HG02870 (cell line): ENCODE results near the gene VSTM5.
"Not testable (repeated sequence)": the region's sequence is repeated elsewhere in the genome, so short reads cannot be mapped to it uniquely, and the experiment has no call there.

Experiments used
- ATAC-seq: cut with Tn5 transposase; IDR thresholded peaks from one replicate; pipeline ENCODE4 v1.9.1; 2021; ENCODE audit warnings: mild to moderate bottlenecking, moderate library complexity; ENCODE audit not compliant: unreplicated experiment

The VSTM5 gene, protein sequence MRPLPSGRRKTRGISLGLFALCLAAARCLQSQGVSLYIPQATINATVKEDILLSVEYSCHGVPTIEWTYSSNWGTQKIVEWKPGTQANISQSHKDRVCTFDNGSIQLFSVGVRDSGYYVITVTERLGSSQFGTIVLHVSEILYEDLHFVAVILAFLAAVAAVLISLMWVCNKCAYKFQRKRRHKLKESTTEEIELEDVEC

DNA sequence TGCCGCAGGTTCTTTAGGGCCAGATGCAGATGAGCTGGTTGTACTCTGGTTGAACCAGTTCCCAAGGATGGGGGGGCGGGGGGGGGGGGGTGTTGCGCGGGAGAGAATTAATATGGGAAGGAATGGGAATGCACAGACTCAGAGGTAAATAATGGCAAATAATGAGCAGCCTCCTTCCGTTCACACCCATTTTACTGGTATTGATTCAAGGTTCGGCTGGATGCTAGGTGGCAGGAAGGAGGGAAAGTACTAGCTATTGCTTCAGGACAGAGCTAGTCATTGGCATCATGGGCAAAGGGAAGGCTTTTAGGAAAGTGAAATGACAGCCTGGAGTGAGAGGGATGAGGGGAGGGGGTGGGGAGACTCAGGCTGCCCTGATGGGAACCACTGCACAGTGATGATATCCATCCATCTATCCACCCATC lies at the start of gene VSTM5:
Gene VSTM5, minus strand, starts transcription at position 25 of the 425 bp plus-strand sequence. CDS start 116 bp downstream, outside the sequence.
- ATAC-seq: no peak

DNA sequence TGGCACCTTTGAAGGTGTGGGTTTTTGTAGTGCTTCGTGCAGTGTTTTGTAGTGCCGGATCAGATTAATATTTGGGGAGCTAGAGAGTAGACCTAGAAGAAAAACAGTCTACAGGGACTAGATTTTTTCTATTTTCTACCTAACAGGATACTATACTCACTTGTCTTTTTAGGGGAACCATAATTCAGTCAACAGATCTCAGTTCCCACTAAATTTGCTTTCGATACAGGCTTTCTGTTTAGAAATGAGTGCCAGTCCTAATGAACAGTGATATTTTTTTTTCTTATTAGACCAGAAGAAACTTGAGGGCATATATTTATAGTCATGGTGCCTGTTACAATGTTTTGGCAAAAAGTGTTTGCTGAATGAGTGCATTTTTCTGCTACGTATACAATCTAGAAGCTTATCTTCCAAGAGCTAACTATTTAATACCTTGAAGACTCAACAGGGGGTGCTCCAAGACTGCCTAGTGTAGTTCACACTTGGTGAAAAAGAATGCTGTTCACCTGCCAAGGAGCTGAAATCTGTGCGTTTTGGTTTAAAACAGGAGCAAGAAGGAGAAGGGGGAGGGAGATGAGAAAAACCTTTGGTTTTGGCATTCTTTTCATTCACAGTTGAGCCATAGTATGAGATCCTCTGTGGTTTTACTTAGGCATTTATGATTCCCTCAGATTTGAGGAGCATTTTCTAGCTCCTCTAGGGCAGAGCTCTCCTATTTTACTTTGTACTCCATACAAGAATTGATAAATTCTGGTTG lies 44.9 kb upstream of the VSTM5 start:
- ATAC-seq: peak; percentile 87

DNA sequence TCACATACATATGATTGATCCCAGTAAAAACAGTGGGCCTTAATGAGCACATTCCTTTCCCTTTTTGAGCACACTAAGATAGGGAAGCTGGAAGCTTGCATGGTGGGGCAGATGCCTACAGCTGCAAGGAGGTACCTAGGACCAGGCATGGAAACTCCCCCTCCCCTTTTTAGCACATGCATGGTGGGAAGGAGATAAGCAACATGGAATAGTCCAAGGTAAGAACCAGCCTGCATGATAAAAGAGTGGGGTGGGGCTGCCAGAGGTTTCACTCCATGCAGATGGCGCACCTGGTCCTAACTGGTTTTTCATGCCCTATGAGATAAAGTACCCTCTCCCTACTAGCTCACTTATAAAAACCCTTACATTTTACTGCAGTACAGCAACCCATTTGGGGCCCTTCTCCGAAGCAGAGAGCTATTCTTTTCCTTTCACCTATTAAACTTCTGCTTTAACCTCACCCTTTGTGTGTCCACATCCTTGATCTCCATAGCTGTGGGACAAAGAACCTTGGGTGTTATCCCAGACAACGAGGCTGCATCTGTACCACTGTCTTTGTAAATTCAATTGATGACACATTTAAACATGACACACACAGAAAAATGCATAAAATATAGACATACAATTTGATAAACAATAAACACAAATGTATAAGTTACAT lies 40.1 kb upstream of the VSTM5 start:
- no peak for ATAC-seq

DNA sequence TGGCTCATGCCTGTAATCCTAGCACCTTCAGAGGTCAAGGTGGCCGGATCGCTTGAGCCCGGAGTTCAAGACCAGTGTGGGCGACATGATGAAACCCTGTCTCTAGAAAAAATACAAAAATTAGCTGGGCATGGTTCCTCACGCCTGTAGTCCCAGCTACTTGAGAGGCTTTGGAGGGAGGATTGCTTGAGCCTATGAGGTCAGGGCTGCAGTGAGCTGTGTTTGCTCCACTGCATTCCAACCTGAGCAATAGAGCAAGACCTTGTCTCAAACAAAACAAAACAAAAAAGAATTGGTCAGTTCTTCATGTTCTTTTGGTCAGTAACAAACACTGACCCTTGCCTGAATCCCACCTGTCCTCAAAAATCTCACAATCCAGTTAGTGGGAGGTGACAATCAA lies 36.7 kb upstream of the VSTM5 start:
- no peak for ATAC-seq

DNA sequence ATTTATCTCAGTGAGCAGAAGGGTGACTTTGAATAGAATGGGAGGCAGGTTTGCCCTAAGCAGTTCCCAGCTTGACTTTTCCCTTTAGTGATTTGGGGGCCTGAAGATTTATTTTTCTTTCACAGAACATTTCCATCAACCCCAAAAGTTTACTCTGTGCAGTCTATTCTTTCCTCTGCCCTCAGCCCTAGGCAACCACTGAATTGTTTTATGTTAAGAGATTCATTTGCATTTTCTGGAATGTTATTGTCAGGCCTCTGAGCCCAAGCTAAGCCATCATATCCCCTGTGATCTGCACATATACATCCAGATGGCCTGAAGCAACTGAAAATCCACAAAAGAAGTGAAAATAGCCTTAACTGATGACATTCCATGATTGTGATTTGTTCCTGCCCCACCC lies 28.7 kb upstream of the VSTM5 start:
- not testable (repeated sequence) for ATAC-seq

DNA sequence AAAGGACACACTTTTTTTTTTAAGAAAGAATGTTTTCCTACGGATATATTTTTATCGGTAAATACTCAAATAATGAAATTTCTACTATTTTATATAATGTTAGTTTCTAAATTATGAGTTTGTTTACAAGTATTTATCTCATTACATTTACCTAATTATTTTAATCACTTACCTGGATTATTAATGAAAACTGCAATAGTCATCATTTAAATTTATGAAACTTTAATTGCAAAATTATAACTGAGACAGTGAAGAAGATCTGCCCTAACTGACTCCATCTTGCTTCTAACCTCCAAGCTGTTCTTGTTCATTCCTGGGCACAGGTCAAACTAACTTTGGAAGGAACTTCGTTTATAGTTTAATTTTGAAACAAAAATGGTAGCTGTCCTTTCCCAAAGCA lies 25.2 kb upstream of the VSTM5 start:
- ATAC-seq: no peak

DNA sequence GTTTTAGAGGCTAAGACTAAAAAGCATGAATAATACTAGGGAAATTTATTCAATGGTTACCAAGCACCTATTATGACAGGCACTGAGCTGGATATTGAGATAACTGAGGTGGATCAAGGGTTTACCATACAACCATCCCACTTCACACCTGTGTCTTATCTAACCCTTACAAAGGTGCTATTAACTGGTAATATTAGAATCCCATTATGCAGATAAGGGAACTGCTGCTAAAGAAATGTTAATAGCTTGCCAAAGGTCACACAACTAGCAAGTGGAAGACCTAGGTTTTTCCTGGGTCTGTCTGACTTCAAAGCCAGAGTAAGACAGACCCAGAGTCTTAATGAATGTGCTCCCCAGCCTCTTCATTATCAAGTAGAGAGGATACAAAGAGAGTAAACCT lies 21.1 kb upstream of the VSTM5 start:
- ATAC-seq: no peak

DNA sequence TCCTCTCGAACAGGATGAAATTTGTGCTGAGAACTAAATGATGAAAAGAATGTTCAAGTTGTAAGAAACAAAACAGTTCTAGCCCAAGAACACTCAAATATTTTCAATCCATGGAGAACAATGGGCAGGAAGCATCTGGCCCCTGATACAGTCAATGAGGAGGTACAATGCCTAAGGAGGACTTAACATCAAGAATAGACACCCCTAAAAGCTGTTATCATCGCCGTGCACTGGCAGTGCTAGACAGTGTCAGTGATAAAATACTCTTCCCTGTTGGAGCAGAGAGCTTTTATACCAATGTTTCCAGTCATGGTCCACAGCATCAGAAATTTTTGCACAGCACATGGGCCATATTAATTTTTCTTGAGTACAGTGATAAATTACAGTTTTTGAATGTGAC lies 20.2 kb upstream of the VSTM5 start:
- ATAC-seq: no peak

DNA sequence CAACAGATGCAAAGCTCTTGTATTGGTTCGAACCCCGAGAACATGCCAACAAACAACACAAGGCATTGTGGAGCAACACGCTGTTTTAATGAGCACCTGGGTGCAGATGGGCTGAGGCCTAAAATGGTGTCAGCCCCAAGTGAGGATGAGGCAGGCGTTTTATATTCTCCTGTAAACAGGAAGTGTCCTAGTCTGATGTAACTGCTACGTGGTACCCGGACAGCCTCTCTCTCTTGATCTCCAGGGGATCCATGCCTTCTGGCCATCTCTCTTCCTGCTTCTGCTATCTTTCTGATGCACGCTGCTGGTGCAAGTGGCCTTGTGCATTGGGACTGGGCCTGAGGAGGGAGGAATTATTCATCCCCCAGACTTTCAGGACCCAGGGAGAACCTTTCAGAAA lies 19.4 kb upstream of the VSTM5 start:
- ATAC-seq: no peak

DNA sequence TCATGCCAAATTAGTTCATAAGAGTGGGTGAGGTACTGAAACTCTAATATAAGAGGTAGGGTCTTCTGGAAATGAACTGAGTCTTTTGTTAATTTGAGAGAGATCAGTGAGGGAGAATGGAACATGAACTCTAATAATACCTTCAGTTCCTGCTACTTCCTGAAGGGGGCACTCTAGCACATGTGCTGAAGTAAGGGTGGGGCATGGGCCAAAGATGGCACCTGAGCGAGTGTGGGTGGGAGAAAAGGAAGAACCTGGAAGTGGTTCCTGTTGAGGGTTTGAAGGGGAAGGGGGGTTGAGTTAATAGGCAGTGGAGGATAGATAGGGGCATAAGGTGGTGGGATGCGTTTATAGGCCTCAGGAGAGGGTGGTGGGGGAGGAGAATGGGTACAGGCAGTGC lies 18.0 kb upstream of the VSTM5 start:
- not testable (repeated sequence) for ATAC-seq

DNA sequence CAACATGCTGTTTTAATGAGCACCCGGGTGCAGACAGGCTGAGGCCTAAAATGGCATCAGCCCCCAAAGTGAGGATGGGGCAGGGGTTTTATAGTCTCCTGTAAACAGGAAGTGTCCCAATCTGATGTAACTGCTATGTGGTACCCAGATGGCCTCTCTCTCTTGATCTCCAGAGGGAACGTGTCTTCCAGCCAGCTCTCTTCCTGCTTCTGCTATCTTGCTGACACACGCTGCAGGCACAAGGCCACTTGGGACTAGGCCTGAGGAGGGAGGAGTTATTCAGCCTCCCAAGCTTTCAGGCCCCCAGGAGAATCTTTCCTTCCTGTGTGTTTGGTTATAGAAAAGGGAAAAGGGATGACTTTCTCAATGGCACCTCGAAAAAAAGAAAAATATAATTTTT lies 11.4 kb upstream of the VSTM5 start:
- ATAC-seq: no peak

DNA sequence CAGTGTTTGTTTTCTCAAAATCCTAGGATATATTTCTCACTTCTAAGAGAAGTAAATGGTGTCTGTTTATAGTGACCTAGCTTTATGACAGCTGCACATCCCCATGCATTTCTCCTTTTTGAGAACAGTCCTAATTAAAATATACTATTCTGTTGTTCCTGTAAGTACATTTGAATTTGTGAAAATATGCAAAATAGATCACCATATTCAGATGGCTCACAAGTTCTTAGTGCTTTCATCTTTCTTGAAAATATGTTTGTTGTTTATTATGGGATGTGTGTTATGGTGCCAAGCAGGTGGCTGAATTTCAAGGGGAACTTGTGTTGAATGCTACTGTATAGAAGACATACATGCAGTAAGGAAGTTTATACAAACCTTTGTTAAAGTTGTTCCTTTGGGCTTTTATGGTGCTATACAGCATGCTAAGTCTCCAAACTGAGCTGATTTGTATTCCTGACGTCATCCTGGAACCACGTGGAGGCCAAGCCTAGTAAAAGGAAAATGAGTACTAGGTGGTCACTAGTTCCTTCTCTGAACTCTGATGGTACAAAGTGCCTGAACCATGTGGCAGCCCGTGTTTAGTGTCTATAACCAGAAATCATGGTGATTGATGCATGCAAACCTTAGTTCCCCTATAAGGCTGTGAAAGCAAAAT lies 7.8 kb upstream of the VSTM5 start:
- ATAC-seq: no peak

DNA sequence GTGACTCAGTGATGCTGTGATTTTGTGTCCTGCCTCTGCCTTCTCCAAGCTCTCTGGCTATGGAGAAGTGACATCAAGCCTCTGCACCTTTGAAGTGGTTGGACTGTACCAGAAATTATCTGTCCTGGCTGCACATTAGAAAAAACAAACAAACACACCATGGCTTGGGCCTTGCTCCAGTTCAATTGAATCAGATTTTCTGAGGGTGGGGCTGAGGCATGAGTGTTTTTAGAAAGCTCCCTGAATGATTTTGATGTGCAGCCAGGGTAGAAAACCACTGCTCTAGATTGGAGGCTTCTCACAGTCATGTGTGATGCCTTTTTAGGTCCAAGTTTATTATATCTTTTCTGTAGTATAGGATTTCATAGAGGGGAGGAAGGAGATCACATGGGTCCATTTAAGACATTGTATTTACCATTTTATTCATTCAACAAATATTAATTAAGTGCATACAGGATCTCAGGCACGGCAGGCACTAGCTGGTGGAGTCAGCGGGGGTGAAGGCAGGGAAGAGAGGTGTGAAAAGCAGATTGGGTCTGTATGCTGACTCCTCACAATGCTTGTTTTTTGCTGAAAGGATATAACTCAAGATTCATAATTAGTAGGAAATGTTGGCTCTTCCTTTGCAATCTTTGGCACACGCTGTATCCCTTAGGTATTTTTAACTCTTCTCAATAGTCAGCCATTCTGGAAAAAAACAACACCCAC lies 7.1 kb upstream of the VSTM5 start:
- no peak for ATAC-seq

DNA sequence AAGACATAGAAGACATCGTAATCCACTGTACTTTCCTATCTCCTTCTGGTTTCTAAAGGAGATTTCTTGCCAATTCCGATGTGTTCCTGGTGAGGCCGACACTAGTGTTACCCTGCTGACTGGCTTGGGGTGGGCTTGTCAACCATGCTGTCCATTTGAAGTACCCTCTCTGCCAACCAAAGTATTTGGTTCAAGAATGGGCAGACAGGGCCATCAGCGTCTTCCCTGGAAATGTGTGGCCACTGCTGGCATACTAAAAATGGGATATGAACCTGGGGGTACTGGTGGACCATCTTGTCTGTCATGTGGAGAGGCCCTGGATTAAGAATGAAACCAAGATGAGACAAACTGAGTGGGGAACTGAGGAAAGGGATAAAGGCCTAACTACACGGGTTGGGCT lies 1.8 kb upstream of the VSTM5 start:
- no peak for ATAC-seq

DNA sequence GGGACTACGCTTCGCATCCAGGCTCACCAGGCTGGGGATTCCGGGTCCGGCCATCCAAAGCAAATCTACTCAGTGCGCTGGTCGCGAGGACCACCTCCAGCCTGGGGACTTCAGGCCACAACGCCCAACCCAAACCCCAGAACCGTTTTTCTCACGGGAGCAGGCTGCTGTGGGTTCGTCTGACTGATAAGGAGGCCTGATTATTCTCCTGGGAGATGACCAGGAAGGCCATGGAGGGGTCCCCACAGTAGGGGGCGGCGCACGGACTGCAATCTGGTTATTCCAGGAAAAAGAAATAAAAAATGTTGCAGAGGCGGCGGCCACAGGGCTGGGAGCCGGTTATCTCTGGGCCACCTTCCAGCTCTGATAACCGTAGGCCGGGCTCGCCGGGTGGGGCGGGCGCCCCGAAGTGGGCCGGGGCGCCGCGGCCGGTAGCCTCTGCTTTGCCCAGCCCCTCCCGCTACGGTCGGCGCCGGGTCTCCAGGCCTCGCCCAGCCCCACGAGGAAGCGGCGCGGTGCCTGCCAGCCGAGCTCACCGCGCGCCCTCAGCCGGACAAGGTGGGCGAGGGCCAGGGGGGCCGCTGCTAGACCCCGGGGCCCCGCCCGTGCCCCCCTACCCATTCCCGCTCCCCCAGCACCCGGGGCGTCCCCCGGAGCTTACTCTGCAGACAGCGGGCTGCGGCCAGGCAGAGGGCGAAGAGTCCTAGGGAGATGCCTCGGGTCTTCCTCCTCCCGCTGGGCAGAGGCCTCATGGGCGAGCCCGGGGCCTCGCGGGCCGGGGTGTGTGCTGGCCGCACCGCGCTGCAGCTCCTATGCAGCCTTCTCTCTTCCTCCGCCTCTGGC lies 446 bp downstream of the VSTM5 start:
- ATAC-seq: no peak

DNA sequence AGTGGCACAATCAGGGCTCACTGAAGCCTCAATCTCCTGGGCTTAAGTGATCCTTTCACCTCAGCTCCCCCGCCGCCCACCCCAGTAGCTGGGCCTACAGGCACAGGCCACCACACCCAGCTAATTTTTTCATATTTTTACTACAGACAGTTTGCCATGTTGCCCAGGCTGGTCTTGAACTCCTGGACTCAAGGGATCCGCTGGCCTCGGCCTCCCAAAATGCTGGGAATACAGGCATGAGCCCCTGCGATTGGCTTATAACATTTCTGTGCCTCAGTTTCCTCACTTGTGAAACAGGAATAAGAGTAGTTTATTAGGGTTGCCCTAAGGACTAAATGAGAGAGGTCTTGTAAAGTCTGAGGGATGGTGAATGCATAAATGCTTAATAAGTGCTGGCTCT lies 1.2 kb downstream of the VSTM5 start:
- ATAC-seq: no peak

DNA sequence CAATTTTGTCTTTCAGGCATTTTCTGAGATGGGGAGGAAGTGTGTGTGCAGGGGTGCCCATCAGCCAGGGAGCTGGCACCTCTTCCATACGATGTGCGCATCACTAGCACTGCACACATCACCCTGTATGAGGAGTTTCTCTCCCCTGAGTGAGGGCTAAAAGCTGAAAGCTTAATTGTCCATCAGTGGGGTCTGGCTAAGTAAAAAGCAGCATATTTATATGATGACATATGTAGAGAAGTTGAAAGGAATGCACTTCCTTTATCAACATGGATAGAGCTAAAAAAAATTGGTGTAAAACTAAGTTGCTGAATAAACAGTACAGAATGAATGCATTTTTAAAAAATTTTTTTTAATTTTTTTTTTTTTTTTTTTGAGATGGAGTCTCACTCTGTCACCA lies 4.0 kb downstream of the VSTM5 start:
- no peak for ATAC-seq

DNA sequence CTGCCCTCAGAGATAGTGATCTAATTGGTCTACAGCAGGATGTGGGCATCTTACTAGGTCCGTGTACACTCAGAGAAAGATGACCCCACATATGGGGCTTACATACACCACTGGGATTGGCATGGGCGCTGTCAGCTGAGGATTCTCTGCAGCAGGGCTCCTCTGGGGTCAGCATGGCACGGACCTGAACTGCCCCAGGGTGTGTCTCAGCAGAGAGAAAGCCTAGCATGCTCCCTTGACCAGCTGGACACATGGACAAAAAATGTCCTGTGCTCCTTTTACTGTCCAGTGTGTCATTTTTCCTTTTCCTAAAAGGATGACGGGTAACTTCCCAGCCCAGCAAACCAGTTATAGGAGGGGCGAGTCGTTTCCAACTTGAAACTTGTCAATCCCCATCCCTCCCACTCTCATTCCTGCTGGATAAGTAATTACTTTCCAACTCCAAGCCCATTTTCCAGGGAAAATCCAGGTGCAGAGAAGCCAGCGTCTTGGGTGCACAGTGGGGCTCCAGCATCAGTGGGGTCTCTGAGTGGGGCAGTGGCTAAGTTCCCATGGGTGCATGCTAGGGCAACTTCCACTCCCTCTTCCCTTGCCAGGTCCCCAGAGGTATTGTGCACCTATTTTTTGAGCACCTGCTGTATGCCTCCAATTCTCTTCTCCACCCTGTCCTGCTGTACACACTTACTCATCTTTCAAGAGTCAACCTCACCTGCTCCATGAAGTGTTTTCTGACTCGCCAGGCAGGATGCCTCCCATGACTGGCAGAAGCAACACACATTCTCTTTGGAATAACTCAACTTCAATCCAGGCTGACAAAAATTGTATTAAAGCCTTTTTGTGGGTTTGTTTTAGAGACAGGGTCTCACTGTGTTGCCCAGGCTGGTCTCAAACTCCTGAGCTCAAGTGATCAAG lies 5.0 kb downstream of the VSTM5 start:
- ATAC-seq: no peak

DNA sequence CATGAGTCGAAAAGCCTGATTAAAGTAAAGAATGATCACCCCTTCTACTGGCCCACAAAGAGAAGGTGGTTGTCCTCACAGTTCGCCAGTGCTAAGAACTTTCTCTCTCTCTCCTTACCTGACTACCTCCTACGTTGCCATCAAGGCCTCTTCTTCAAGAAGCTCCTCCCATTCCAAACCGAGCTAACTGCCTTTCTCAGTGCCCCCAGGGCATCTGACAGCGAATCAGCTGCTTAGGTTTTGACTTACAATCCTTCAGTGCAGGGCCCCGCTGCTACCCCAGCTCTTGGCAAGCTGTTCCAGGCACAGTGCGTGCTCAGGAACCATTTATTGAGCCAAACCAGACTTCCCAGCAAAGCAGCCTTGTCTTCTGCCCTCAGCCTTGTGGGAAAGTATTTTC lies 5.8 kb downstream of the VSTM5 start:
- no peak for ATAC-seq
